Activated CD4-positive, alpha-beta T cell treated with anti-CD3 and anti-CD28 coated beads, Interleukin-2, amount 50 U/mL, for 4 hours (primary cell): ENCODE results near the gene ZNHIT2.

Experiments
- DNase-seq, 2 experiments: peaks; one replicate each; pipeline ENCODE4 v3.0.0-alpha.2; 2020

Gene ZNHIT2

DNA sequence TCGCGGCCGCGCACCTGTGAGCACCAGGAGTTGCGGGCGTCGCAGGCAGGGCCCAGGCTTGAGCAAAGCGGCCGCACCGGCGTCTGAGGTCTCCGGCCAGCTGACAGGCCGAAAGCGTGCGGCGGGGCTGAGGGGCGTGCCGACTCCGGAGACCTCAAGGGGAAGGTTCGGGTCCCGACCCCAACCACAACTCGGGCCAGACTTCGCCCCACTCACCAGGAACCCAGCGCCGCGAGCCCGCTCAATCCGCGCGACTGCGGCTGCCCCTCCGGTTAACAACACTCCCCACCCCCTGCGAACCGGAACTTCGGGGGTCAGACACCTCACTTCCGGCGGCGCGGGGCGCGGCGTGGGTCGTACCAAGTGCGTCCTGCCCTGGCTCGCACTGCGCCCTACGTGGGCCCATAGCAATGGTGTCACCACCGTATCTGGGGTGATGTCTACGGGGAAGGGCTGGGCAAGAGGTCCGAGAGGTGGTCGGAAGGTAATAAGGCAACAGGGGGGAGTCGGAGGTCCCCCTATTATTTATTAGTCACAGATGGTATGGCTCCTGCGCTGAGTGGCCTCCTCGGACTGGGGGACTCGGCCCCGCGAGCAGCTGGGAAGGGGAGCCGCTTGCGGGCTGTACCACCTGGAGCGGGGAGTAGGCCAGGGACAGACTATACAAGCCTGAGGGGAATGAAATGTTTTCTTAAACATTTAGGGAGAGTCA is 16.9 kb upstream of the ZNHIT2 start, which contains the start of gene SYVN1:
Gene SYVN1 (minus strand): TSS at position 280 of the 712 bp plus-strand sequence. CDS start 918 bp downstream, outside the sequence.
- DNase-seq = peak; percentile 87 to 89

DNA sequence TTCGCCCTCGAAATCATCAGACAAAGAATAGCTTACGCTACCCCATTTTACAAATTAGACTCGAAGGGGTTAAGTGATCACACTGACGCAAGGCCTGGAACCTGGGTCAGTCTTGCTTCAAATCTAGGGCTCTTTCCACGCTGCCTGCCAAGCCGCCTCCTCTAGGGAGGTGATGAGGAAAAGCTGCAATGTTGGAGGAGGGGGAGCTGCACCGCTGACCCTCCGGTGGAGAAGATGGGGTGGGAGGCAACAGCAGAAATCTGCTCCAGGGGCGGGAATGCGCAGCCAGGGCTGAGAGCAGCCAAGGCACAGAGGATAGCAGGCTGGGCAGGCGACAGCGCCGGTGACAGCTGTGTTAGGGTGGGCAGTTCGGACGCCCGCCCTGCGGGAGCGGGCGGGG is 16.2 kb upstream of the ZNHIT2 start:
- DNase-seq = no peak

DNA sequence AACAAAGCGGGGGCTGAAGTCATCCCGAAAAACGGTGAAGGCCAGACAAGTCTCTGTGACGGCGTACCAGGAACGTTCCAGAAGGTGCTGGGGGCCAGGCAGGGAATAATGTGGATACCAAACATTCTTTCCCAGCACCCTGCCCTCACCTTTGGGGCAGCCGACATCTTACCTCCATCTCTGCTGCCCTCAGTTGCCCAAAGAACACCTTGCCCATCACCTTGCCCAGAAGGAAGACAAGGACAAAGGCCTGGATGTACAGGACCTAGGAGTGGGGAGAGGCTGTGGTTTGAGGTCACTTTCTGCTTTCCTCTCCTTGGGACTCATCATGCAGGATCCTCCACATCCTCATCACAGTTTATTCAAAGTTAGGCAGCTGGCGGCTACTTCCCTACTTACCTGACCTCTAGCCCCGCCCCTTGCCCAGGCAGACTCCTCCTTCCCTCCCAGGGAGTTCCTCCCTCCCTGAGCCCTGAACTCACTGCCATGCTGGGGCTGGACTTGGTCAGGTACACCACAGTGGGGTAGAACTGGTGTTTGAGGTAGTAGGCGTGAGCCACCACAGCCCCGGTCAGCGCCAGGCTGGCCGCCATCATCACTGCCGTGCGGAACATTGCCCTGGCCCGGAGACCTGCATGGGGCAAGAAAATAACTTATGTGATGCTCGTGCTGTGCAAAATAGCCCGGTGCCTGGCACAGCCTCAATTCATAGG is 15.6 kb upstream of the ZNHIT2 start:
- DNase-seq = peak in 1 of 2 experiments; percentile 38

DNA sequence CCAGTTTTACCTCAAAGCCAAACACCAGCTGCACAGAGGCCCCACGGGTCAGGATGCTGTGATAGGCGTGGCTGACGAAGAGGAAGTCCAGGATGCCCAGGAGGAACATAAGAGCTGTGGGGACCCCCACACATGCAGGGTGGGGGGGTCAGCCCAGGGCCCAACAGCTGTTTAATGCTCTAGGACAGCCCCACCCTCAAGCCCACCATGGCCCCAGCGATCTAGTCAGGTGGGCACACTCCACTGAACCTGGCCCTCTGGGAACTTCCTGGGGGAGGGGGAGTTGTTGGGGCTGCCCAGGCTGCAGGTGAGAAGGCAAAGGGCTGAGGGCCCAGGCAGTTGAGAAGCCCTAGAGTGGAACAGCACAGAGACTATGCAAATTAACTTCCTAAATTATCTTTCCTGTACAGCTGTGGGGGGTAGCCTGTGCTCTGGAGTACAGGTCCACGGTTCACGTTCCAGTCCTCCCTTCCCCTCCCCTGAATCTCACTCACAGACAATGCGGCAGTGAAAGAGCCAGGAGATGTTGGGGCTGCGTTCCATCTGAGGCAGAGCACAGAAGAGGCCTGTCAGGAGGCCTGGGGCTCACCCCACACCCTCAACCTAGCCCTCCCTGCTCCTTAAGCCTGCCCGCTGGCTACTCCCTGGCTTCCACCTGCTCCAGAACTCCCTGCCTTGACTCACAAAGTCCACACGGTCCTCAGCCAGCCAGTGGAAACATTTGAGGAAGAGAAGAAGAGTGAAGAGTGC is 14.9 kb upstream of the ZNHIT2 start:
- no peak for DNase-seq

DNA sequence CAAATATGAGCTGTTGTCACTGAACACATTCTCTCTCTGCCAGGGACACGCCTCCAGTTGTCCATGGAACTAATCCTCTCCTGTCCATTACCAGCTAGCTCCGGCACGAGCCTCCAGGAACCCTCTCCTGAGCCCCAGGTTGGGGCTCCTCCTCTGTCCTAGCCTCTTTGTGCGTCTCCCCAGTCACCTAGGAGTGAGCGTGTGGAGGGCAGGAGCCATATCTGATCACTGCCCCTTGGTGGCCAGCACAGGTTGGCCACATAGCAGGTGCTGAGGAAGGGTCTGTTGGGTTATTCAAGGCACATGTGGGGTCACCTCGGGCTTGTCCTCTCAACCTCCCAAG is 14.4 kb upstream of the ZNHIT2 start:
- no peak for DNase-seq

DNA sequence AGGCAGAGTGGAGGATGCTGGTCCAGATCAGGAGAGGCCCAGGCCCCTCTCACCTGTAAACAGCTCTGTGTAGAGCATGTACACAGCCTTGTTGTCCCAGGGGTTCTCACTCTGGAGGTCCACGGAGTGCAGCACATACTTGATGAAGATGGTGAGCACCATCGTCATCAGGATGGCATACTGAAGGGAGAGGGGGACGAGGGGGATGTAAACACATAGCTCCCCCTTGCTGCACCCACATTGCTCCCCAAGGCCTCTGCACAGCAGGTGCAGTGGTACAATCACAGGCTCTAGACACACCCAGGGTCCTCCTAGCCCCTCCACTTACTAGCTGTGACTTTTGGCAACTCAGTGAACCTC is 13.9 kb upstream of the ZNHIT2 start:
- DNase-seq = no peak

DNA sequence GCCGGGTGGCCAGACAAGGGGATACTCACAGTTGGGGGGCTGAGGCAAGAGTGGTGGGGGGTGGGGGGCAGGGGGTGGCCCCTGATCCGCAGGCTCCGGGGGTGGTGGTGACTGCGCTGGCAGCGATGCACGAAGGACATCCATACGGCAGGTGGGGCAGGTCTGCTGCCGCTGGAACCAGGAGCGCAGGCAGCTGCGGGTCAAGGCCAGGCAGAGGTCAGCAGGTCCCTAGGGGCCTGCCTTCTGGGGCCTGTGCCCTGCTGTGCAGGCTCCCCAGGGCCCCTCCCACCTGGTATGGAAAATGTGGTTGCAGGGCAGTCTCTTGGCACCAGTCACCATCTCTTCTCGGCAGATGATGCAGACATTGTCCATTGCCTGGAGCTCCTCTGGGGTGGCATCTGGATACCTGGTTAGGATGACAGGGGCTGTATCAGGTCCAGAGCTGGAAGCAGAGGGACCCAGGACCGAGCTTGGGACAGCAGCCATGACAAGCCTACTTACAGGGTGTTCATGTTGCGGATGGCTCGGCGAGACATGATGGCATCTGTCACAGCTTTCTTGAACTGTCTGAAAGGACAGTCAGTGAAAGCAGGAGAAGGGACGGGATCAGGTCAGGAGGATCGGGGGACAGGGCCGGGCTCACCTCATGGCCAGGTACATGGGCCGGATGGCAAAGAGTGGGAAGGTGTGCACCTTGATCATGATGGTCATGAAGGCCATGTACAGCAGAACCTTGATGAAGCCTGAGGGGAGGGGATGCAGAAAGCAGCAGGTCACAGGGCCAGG is 13.3 kb upstream of the ZNHIT2 start:
- no peak for DNase-seq

DNA sequence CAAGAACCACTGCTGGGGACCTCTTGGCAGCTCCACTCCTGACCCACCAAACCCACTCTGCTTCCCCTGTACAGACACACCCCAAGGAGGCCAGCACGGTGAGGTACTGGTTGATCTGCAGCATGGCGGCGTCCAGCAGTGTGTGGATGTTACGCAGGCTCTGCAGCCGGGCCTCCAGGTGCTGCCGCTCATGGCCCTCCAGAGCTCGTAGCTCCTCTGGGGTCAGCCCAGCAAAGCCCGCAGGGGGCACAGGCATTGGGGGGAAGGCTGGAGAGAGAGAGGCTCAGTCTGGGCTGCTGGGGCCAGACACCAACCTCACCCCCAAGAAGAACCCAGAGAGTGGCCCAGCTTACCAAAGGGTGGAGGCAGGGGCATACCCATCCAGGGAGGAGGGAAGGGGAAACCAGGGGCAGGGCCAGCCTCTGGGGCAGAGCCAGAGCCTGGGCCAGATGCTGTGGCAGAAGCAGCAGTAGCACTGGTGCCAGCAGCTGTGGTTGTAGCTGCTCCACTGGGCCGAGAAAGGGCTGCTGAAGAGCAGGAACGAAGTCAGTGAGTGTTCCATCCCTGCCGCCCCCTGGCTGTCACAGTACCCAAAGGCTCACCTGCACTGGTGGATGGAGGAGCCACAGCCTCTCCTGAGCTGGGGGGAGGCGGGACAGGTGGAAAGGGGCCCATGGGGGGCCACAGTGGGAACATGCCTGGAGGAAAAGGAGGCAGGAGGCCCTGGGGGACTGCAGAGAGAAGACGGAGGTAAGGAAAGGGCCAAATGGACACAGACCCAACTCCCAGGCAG is 12.3 kb upstream of the ZNHIT2 start:
- no peak for DNase-seq

DNA sequence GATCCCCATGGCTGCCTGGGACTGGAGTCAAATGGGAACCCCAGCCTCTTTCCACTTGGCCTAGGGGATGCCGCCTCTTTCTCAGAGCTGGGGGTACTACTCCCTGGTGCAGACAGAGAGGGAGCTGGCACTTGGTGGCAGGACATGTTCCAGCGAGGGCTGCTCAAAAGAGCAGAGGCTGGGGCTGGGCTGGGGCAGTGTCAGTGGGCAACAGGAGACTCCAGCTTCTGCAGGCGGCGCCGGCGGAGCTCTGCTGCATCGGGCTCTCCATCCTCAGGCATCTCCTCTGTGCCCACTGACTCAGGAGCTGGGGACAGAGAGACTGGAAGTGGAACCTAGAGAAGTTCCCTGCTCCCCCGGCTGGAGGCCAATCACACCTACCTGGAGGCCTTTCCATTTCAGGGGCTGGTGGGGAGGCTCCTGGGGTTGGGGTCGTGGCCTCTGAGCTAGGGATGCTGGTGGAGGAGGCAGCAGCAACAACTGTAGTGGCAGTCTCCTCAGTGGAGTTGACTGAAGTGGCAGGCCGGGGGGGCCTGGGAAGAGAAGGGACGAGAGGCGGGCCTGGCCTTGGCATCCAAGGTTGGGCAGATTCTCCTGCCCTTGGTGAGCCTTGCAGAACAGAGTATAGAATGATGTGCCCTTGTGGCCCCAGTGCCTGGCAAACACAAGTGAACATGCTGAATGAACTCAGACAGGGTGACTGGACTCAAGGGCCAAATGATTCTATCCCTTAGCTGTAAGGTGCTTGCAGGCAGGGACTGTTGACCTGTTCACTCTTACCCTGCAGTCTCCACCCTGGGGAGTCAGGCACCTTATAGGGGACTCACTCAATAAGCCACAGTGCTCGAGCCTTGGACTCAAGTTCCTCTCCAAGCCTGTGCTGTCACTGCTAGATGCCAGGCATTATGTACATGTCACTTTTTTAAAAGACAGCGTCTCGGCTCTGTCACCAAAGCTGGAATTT is 11.0 kb upstream of the ZNHIT2 start:
- DNase-seq = no peak

DNA sequence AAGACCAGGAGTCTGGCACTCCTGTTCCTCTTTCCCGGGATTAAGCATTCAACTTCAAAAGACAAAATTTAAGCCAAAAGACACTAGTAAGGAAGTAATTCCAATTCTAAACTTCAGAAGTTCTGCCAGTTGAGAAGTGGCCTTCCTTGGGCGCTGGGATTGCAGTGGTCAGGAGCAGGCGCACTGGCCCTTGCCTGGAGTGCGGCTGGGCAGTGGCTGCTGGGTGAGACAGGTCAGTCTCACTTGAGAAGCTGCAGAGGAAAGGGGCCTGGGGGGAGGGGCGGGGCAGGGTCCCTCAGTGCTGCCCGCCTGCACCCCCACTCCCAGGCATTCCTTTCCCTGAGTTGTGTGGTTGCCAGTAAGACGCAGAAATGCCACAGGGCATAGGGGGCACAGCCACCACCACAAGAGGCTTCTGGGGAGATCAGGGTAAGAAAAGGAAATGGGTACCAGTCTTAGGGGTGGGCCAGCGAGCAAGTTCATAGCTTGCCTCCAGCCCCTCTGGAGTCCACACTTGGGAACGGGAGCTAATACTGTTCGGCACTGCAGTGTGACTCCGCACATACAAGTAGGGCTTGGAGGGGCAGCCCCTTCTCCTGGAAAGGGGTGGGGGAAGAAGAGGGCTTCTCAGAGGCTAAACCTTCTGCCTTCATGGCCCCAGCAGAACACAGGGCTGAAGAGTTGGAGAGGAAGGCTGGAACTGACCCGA is 10.1 kb upstream of the ZNHIT2 start:
- DNase-seq = no peak

DNA sequence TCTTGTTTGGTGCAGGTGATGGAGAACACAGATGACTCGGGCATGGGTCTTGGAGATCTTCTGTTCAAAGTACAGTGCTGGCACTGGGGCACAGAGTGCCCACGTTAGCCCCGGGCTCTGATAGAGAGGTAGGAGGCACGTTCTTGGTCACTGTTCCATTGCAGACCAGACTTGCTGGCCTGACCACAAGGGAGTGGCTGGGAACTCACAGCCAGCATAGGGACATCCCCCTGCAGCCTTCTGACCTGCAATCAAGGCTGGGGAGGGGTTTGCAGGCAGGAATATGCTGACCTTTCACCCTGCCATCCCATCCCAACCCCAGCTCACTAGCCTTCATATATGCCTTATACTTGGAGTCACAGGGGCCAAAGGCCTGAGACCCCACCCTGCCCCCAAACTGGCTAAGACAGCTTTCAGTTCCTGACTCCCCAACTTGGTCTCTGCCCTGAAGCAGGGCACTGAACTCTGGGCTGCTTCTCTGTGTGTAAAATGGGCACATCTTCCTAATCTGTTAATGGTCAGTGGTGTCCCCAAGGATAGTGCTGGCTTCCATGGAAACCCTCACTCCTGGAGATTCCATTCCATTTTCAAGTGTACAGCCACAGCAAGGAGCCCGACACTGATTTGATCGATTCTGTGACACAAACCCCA is 9.2 kb upstream of the ZNHIT2 start:
- no peak for DNase-seq

DNA sequence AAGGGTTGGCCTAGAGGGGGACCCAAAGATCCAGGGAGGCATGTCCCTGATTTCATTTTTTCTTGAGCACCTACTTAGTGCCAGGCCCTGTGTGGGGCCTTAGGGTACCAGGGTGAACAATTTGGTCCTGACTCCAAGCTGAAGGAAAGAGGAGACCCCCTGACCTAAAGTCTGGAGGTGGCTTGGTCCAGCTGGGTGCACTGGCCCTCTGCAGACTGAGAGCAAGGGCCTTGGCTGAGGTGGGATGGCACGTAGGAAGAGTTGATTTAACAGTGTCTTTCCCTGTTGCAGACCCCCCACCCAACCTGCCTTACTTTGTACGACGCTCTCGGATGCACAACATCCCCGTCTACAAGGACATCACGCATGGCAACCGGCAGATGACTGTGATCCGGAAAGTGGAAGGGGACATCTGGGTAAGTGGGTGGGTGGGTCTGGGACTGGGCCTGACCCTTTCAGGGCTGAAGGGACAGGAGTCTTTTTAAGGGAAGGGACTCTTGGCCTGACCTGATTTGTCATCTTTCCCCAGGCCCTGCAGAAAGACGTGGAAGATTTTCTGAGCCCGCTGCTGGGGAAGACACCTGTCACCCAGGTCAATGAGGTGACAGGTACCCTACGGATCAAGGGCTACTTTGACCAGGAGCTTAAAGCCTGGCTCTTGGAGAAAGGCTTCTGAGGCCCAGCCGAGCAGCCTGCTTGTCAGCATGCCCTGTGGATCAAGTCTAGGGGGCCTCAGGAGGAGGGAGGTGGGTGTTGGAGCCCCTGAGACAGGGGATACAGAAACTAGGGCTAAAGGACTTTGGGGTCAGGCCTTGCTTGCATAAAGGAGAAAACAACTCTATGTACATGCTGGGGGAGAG is 7.9 kb upstream of the ZNHIT2 start:
- DNase-seq = no peak

DNA sequence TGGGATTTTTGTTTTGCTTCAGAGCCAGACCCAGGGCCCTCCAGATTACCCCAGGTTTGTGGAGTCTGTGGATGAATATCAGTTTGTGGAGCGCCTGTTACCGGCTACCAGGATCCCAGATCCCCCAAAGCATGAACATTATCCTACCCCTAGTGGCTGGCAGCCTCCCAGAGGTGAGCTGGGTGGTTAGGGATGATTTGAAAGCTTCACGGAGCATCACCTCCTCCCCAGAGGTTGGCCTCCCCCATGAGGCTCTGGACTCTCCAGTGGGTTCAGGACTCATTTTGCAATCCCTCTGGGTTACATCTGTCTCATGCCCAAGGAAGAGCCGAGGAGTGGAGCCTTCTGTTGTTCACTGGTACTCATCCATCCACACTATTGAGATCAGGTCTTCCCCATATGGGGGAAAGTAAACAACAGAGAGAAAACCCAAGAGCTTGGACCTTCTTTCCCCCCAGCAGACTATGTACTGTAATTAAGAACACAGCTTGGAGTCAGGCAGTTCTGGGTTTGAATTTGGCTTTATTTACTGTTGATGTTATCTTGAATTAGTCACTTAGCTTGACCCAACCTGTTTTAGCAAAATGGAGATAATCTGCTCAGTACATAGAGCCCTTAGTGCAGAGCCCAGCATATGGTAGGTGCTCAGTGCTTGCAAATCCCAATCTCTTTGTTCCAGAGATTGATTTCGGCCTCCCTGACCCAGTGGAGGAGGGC is 7.1 kb upstream of the ZNHIT2 start:
- no peak for DNase-seq

DNA sequence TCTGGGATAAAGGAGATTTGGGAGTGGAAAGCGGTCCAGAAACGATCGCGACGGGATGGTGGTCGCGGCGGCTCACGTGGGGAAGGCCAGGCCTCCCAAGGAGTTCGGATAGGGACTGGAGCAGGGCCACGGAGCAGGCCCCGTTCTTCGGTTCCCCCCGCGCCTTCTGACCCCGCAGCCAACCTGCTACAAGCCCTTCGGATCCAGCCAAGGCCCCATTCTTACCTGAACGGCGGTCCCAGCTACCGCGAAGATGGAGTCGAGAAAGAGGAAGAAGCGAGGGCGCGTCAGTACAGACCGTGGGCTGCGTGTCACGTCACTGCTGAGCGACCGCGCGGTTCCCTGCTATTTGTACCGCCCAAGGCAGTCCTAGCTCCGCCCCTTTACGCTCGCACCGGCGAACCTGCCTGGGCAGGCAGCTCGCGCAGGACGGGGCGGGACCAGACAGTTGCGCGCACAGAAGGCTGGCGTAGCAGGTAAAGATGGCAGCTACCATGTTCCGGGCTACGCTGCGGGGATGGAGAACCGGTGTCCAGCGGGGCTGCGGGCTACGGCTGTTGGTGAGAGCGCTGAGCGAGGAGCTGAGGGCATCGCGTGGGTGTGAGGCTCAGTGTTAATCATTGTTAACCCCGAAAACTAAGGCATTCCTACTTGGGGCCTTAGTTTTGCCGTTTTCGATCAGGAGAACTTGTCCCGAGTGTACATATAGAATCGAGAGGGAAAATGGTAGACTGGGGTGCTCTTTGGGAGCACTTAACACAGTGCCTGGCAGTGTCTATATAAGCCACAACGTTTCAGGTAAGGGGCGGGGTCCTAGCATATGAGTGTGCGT is 4.6 kb upstream of the ZNHIT2 start, which contains the start of the genes FAU and MRPL49:
Gene FAU (minus strand): TSS at position 270 of the 832 bp plus-strand sequence. CDS start 321 bp downstream, outside the sequence.
Gene MRPL49 (plus strand): TSS at position 457 of the 832 bp plus-strand sequence. CDS start 26 bp downstream, at position 483.
- peak; percentile 98 to 99 for DNase-seq

DNA sequence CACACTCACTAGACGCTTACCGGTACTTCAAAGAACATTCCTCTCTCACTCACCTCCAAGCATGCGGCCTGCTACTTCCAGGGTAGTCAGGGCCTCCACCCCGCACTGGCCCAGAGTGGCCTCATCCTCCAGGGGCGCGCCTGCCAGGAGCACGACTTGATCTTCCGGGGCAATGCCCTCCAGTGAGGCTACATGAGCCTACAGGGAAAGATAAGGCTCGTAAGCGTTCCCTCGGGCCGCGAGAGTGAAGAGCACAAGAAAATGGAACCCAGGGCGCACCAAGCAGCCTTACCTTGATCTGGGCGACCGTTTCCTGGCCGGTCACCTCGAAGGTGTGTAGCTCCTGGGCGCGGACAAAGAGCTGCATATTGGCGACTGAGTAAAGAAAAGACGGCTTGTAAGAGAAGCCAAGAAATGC is 4.0 kb upstream of the ZNHIT2 start:
- no peak for DNase-seq

DNA sequence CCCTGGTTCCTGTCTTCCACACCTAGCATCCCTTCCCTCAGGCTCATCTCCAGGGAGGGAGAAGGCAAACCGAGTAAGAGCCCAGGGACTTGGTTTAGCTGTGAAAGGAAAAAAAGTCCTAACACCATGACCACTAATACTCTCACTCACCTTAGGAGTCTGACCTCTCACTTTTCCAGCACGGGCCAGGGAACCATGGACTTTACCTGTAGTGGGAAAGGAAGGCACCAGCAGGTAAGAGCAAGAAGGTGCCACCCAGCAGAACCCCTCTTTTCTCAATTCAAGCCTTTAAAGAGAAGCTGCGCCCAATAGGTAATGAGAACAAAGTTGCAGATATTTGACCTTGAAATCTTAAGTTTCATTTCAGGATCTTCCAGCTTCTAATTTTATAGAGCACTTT is 3.3 kb upstream of the ZNHIT2 start:
- no peak for DNase-seq

DNA sequence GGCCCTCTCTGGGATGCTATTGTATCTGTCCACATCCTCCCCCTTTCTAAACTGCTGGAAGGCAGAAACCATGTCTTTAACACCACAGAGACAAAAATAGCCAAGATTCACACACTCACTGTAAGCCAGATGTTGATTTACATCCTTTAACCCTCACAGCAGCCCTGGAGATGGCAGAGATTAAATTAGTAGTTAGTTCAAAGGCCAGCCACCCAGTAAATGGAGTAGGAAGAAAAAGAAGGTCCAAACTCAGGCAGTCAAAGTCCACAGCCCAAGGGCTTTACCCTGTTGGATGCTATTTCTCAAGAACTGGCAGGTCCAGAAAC is 2.1 kb upstream of the ZNHIT2 start:
- DNase-seq = no peak
